NCI-H146 treated with DMSO at 0.1 percent for 48 hours (cell line): Measurements from ENCODE around the gene KDF1.
"Not testable (repeated sequence)": the region's sequence is repeated elsewhere in the genome, so short reads cannot be mapped to it uniquely, and the experiment has no call there.

Source experiments
- DNase-seq: peaks from one replicate; lab custom pipeline; 2025; ENCODE audit not compliant: unreplicated experiment; lab: John Stamatoyannopoulos, UW

The KDF1 gene

DNA sequence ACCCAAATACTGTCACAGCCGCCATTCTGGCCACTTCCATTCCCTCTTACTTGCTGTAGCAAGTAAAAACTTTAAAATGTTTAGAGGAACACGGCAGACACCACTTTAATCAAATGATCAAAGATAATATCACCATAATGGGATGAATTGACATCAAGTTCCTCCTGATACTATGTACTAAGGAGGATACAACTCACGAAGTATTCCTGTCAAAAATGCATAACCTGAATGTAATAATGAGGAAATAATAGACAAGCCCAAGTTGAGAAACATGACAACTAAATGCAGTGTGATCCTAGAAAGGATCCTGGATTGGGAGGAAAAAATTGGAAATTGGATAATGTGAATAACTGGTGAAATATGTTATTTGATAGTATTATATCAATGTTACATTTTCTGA is 3.9 kb downstream of the KDF1 start:
- DNase-seq = no peak

- DNase-seq = no peak
Measured at GRCh38 chr1:26953374-26953773, 6.9 kb downstream of the KDF1 start.

GRCh38 chr1:26951821-26952497 is 8.3 kb downstream of the KDF1 start:
- DNase-seq = no peak

DNA sequence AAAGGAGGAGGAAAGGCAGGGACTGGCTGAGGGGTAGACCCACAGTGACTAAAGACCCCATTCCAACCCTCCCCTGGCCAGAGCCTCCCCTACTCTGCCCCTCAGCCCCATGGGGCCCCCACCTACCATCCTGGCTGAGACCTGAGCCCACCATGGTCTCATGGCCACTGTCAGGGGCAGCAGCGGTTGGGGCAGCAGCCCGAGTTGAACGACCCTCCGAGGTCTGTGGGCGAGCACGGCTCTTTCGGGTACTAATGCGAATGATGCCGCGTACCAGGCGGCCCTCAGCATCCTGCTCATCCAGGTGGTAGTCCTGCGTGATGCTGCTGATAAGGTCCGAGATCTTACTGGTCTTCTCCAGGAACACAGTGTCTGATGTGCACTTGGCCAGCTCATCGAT is 9.1 kb downstream of the KDF1 start:
- DNase-seq = no peak

GRCh38 chr1:26950602-26951001 is 9.7 kb downstream of the KDF1 start:
- no peak for DNase-seq

DNA sequence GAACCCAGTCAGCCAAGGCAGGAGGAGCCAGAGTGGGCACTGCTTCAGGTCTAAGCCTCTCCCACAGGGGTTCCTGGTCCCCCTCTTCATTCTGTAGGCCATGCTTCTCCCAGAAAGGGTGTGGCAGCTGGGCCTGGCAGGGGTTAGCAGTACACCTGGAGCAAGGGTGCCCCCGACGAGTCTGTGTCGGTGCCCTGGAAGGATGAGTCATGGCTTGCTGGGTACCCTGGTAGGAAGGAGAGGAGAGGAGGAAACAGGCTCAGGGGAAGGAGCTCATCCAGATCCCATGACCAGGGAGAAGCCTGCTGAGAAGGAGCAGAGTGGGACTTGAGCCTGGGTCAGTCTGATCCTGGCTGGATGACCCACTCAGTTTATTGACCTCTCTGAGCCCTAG is 10.3 kb downstream of the KDF1 start:
- DNase-seq = no peak

GRCh38 chr1:26949266-26949925 is 10.9 kb downstream of the KDF1 start:
- DNase-seq = no peak

- DNase-seq = not testable (repeated sequence)
Measured at GRCh38 chr1:26948725-26949057, 11.6 kb downstream of the KDF1 start.

GRCh38 chr1:26946270-26946669 is 14.0 kb downstream of the KDF1 start:
- DNase-seq = no peak

GRCh38 chr1:26945728-26946127 is 14.5 kb downstream of the KDF1 start:
- DNase-seq = no peak

DNA sequence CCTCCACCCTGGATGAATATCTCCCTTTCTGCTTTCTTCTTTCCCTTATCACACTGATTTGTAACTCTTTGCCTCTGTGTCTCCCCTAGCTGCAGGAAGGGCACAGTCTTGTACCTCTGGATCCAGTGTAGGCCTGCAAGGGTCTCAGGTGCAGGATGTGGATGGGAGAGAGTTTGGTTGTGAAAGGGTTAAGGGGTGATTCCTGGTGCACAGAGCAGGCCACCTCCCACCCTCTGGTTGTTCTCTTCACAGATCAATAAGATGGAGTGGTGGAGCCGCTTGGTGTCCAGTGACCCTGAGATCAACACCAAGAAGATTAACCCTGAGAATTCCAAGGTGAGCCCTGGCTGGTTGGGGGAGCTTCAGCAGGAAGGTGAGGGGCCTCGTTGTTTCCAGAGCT is 15.1 kb downstream of the KDF1 start:
- DNase-seq = no peak

DNA sequence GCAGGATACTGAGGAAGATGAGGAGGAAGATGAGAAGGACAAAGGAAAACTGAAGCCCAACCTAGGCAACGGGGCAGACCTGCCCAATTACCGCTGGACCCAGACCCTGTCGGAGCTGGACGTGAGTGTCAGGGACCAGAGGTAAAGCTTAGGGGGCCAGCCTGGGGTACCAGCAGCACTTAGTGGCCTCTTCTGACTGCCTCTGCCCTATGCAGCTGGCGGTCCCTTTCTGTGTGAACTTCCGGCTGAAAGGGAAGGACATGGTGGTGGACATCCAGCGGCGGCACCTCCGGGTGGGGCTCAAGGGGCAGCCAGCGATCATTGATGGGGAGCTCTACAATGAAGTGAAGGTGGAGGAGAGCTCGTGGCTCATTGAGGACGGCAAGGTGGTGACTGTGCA is 17.6 kb downstream of the KDF1 start:
- no peak for DNase-seq

DNA sequence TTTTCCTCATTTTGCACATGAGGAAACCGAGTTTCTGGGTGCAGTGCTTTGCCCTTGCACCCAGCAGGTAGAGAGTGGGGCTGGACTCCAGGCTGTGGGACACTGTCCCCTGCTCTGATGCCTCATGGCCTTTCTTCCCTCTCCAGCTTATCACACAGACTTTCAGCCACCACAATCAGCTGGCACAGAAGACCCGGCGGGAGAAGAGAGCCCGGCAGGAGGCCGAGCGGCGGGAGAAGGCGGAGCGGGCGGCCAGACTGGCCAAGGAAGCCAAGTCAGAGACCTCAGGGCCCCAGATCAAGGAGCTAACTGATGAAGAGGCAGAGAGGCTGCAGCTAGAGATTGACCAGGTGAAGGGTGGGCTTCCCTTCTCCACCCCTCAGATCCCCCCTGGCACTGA is 19.0 kb downstream of the KDF1 start:
- DNase-seq = no peak

GRCh38 chr1:26938659-26939025 is 21.6 kb downstream of the KDF1 start:
- DNase-seq = no peak

- DNase-seq = no peak
Measured at GRCh38 chr1:26938004-26938658, 22.1 kb downstream of the KDF1 start.

DNA sequence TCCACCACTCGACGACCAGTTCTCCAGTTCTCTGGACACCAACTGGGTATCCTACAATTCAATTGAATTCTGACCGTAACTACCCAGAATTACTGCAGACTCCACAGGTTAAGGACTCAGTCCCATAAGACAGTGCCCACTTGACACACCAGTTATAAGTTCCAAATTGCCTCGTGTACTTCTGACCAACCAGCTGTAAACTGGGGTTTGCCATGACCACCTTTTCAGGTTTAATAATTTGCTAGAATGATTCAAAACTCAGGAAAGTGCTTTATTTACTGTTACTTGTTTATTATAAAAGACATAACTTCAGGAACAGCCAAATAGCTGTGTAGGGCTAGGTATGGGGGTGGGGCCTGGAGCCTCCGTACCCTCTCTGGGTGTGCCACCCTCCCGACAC is 23.4 kb downstream of the KDF1 start:
- DNase-seq = no peak

GRCh38 chr1:26932531-26932930 is 27.7 kb downstream of the KDF1 start:
- DNase-seq = no peak

DNA sequence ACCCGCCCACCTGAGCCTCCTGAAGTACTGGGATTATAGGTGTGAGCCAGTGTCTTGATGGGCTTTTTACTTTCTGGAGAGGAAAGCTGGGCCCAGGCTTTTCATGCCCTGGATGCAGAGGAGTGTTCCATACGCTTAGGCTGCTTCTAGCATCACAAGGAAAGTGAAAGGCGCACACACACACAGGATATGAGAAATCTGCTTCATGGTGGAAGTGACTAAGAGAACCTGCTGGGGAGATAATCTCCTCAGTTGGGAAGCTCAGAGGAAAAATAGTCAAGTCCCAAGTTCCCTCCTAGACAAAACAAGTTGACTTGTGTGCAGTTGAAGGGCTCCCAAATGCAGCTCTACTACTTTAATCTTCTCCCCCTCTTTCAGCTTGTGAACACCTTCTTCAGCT is 36.6 kb downstream of the KDF1 start:
- DNase-seq = no peak

GRCh38 chr1:26922901-26923300 is 37.4 kb downstream of the KDF1 start:
- DNase-seq = no peak

DNA sequence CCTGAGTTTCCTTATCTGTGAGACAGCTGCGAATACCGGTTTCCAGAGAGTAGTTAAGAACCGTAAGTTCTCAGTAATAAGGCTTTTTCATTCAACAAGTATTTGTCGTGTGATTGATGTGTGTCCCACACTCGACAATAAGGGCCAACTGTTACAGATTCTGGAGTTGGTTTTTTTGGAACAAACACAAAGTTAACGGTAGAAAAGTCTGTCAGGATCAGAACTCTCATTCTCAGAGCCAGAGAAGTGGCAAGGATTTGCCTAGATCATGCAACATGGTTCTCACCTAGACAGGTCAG is 37.9 kb downstream of the KDF1 start:
- DNase-seq = no peak

DNA sequence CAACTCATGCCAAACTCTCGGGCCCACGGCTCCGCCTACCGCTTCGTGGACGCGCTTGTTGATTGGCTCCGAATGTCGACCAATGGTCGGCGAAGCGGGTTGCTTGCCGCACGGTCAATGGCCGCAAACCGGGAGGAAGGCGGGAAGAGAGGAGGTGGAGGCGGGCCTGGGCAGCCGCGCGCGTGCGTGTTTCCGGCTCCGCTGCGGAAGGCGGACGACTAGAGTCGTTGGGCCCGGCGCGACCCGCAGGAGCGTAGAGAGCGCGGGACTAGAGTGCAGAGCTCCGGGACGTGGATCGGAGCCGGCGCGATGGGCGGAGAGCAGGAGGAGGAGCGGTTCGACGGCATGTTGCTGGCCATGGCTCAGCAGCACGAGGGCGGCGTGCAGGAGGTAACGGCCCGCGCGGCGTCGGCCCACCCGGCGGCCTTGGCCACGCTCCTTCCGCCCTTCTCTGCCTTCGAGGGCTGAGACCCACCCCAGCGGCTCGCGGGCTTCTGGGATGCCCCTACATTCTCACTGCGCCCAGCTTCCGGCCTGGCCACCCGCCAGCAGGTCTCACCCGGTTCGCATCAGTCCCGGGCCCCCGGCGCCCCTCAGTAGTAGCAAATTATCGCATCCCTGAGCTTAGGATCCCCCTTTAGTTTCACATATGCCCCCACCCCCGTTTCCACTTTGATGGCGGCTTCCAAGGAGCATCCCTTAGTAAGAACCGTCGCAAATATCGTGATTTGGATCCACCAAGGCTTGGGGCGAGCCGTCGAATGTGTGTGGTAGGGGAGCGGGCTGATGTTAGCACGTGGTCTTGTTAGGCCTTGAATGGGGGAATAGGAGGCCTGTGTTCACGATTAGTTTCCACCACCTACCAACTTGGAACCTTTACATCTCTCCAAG is 38.5 kb downstream of the KDF1 start, which contains the start of gene NUDC:
NUDC (plus strand) TSS at position 204 of the 891 bp plus-strand sequence; CDS start at position 310, 106 bp downstream.
- DNase-seq = peak; percentile 77

GRCh38 chr1:26921126-26921539 is 39.1 kb downstream of the KDF1 start:
- DNase-seq = no peak
